PFSK-1 (cell line): ENCODE results near the gene HNRNPA3.

Experiments
- POLR2AphosphoS5 ChIP-seq: IDR thresholded peaks from 2 replicates; pipeline ENCODE4 v1.6.1; 2012; ENCODE audit warnings: low read depth, mild to moderate bottlenecking, control low read depth, low read length, moderate library complexity
- REST ChIP-seq, 2 experiments: IDR thresholded peaks; 2 replicates each; pipeline versions ENCODE4 v1.6.1 to v1.8.0; 2011 to 2012; ENCODE audit warnings: low read depth in 2 of 2, low read length in 2 of 2, control low read depth in 1 of 2, inconsistent platforms in 1 of 2, mild to moderate bottlenecking in 1 of 2, moderate library complexity in 1 of 2; ENCODE audit not compliant: insufficient read depth in 1 of 2
- SIN3A ChIP-seq: IDR thresholded peaks from 2 replicates; pipeline ENCODE4 v1.6.1; 2012; ENCODE audit warnings: mild to moderate bottlenecking, low read length, moderate library complexity, borderline replicate concordance; ENCODE audit not compliant: insufficient read depth
- TAF1 ChIP-seq: IDR thresholded peaks from 2 replicates; pipeline ENCODE4 v1.6.1; 2012; ENCODE audit warnings: low read length, control low read depth, borderline replicate concordance; ENCODE audit not compliant: insufficient read depth

DNA sequence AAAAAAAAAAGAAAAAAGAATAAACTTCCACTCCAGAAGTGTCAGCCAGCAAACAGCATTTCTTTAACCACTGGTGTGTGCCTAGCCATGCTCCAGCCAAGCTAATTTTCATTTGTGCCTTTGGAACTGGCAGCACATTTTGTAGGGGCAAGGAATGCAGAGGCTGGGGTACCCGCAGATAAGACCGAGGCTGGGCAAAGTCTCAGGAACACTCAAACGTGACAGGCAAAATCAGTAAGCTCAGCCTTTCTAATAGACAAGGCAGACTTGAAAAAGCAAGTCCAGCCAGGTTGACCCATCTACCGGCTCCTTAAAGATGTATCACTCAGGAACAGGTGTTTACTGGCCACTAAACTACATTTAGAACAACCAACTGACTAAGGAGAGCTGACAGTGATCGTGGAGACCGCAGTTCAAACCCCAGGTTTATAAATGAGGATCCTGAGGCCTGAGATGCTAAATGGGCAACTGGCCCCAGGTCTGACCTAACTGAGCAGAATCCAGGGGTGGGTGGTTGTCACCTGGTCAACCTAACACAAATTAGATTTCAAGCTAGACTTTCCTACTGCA is 35.2 kb downstream of the HNRNPA3 start:
- TF ChIP-seq REST (IDR thresholded peaks at IDR 0.05; ENCODE audit: insufficient read depth in 1 of 2, low read depth in 2 of 2, low read length in 2 of 2) (no peak), TAF1 (no peak), POLR2AphosphoS5 (no peak), SIN3A (no peak)
